IMR-90 (cell line): Measurements from ENCODE around the gene CXCL9.
"Not testable (repeated sequence)": the region's sequence is repeated elsewhere in the genome, so short reads cannot be mapped to it uniquely, and the experiment has no call there.

ENCODE experiments used
- BHLHE40 ChIP-seq: fragments of 150-350 bp; IDR thresholded peaks from 2 replicates; pipeline ENCODE4 v1.6.1; 2016; ENCODE audit warnings: mild to moderate bottlenecking, low read depth, low read length
- MAZ ChIP-seq: IDR thresholded peaks from 2 replicates; pipeline ENCODE4 v1.6.1; 2012; ENCODE audit warnings: low read depth, mild to moderate bottlenecking, low read length, improper control_type of control experiment, moderate library complexity, borderline replicate concordance
- MXI1 ChIP-seq: IDR thresholded peaks from 2 replicates; pipeline ENCODE4 v1.6.1; 2012; ENCODE audit warnings: low read depth, mild to moderate bottlenecking, low read length, moderate library complexity, borderline replicate concordance
- RAD21 ChIP-seq: IDR thresholded peaks from 2 replicates; pipeline ENCODE4 v1.6.1; 2012; ENCODE audit warnings: low read length, improper control_type of control experiment
- TF ChIP-seq, protein P1 (sequence below): conservative IDR thresholded peaks from 2 replicates; pipeline ENCODE4 v1.5.1; 2012; ENCODE audit warnings: mild to moderate bottlenecking, low read depth, low read length, improper control_type of control experiment

DNA sequence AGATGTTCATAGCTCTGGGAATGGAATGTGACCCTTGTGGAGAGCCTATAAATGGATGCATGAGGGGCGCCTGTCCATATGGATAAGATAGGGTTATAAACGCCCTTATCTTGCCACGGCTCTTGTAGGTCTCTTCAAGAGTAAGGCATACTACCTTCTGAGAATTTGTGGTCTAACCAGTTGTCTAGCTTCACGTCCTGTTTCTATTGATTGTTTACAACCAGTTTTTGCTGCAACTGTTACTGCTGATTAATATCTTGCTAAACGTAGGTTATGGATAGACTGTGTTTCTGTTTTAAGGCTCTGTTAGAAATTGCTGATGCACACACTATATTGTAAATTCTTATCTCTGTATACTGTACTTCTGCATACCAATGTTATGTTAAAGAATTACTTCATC, 52.5 kb downstream of the CXCL9 start:
- TF ChIP-seq, protein P1, sequence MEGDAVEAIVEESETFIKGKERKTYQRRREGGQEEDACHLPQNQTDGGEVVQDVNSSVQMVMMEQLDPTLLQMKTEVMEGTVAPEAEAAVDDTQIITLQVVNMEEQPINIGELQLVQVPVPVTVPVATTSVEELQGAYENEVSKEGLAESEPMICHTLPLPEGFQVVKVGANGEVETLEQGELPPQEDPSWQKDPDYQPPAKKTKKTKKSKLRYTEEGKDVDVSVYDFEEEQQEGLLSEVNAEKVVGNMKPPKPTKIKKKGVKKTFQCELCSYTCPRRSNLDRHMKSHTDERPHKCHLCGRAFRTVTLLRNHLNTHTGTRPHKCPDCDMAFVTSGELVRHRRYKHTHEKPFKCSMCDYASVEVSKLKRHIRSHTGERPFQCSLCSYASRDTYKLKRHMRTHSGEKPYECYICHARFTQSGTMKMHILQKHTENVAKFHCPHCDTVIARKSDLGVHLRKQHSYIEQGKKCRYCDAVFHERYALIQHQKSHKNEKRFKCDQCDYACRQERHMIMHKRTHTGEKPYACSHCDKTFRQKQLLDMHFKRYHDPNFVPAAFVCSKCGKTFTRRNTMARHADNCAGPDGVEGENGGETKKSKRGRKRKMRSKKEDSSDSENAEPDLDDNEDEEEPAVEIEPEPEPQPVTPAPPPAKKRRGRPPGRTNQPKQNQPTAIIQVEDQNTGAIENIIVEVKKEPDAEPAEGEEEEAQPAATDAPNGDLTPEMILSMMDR: not testable (repeated sequence)
- TF ChIP-seq BHLHE40, RAD21, MXI1, MAZ: not testable (repeated sequence)
